GM08714 (cell line): Measurements from ENCODE around the gene SLIRP.
A peak's percentile ranks its signal among the peaks of the same experiment; 100 is the strongest.
"Not testable (repeated sequence)": the region's sequence is repeated elsewhere in the genome, so short reads cannot be mapped to it uniquely, and the experiment has no call there.

Experiments used
- H3K4me3 ChIP-seq: fragments of 200-500 bp; sonication (Bioruptor generic); 2 replicates; pipeline ENCODE4 v1.5.1; 2014; ENCODE audit warnings: mild to moderate bottlenecking, low read length, inconsistent platforms
- ZNF274 ChIP-seq: IDR thresholded peaks from 2 replicates; pipeline ENCODE4 v1.6.1; 2012; ENCODE audit warnings: mild to moderate bottlenecking, low read depth, low read length

SLIRP gene

GRCh38 chr14:77707724-77708408 is at the start of gene SLIRP, which contains the start of gene ALKBH1:
TSS of gene SLIRP (plus strand) at chr14:77708103. CDS start at chr14:77708112, 9 bp downstream.
TSS of gene ALKBH1 (minus strand) at chr14:77708023. CDS start at chr14:77708004, 19 bp downstream.
- no peak for TF ChIP-seq ZNF274
- peak within 1 kb of the TSS; percentile 83 for H3K4me3 ChIP-seq

- TF ChIP-seq ZNF274 = no peak
- H3K4me3 ChIP-seq = no peak overlapping the region
Measured at GRCh38 chr14:77659831-77660230, 48.1 kb upstream of the SLIRP start.

- H3K4me3 ChIP-seq = no peak overlapping the region
- TF ChIP-seq ZNF274 = no peak
Measured at GRCh38 chr14:77660754-77661153, 47.1 kb upstream of the SLIRP start.

- not testable (repeated sequence) for H3K4me3 ChIP-seq
Measured at GRCh38 chr14:77661562-77661961, 46.3 kb upstream of the SLIRP start.

GRCh38 chr14:77663293-77663692 is 44.6 kb upstream of the SLIRP start:
- H3K4me3 ChIP-seq = no peak overlapping the region
- TF ChIP-seq ZNF274 = no peak

GRCh38 chr14:77667331-77667730 is 40.6 kb upstream of the SLIRP start:
- no peak overlapping the region for H3K4me3 ChIP-seq
- no peak for TF ChIP-seq ZNF274

GRCh38 chr14:77673193-77673592 is 34.7 kb upstream of the SLIRP start:
- no peak overlapping the region for H3K4me3 ChIP-seq
- TF ChIP-seq ZNF274 = no peak

GRCh38 chr14:77674931-77675330 is 33.0 kb upstream of the SLIRP start:
- no peak overlapping the region for H3K4me3 ChIP-seq
- no peak for TF ChIP-seq ZNF274

GRCh38 chr14:77681196-77682157 is 26.4 kb upstream of the SLIRP start:
- TF ChIP-seq ZNF274 = no peak
- no peak overlapping the region for H3K4me3 ChIP-seq

- no peak for TF ChIP-seq ZNF274
- no peak overlapping the region for H3K4me3 ChIP-seq
Measured at GRCh38 chr14:77682158-77682553, 25.7 kb upstream of the SLIRP start.

- TF ChIP-seq ZNF274 = no peak
- H3K4me3 ChIP-seq = no peak overlapping the region
Measured at GRCh38 chr14:77691259-77691658, 16.6 kb upstream of the SLIRP start.

GRCh38 chr14:77707355-77707723 is 564 bp upstream of the SLIRP start:
- H3K4me3 ChIP-seq = peak overlapping the region; percentile 83

GRCh38 chr14:77708749-77709148 is 846 bp downstream of the SLIRP start:
- H3K4me3 ChIP-seq = peak overlapping the region; percentile 83
- no peak for TF ChIP-seq ZNF274

More at GRCh38 chr14:77707355-77707723, 564 bp upstream of the SLIRP start:
- no peak for TF ChIP-seq ZNF274

- H3K4me3 ChIP-seq = peak overlapping the region; percentile 83
- no peak for TF ChIP-seq ZNF274
Measured at GRCh38 chr14:77709412-77709811, 1.5 kb downstream of the SLIRP start.

- no peak for TF ChIP-seq ZNF274
- no peak overlapping the region for H3K4me3 ChIP-seq
Measured at GRCh38 chr14:77710364-77710763, 2.5 kb downstream of the SLIRP start.
